D721Med (cell line): ENCODE measurements around the gene TSPAN5.

Experiments used
- DNase-seq: peaks from one replicate; pipeline ENCODE4 v3.0.0; 2011; ENCODE audit warnings: low spot score; ENCODE audit not compliant: insufficient read length
- FAIRE-seq: peaks from 2 replicates; lab custom pipeline; 2011; peaks lifted over from hg19 to GRCh38; lab: Jason Lieb, UNC
- TF ChIP-seq, protein P1 (sequence below): IDR thresholded peaks from 2 replicates; pipeline ENCODE4 v1.5.1; 2012; ENCODE audit warnings: mild to moderate bottlenecking, control low read depth; ENCODE audit not compliant: insufficient read depth; ENCODE audit errors: missing control alignments

The TSPAN5 gene

DNA sequence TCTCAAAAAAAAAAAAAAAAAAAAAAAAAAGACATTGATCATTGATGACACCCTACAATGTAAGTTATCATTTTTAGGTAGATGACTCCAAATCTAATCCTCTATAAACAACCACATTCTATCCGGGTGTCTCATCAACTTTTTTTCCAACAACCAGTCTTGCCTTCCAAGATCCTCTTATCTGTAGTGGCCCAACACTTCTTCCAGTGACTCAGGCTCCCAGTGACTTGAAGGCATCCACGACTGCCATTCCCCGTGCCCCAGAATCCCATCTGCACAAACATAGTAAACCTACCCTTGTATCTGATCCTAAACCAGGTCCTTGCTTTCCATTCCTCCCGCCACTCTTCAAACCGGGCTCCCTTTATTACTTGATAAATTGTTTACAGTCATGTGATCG lies 15.6 kb upstream of the TSPAN5 start:
- FAIRE-seq (no peak), DNase-seq (no peak)
- TF ChIP-seq, protein P1, sequence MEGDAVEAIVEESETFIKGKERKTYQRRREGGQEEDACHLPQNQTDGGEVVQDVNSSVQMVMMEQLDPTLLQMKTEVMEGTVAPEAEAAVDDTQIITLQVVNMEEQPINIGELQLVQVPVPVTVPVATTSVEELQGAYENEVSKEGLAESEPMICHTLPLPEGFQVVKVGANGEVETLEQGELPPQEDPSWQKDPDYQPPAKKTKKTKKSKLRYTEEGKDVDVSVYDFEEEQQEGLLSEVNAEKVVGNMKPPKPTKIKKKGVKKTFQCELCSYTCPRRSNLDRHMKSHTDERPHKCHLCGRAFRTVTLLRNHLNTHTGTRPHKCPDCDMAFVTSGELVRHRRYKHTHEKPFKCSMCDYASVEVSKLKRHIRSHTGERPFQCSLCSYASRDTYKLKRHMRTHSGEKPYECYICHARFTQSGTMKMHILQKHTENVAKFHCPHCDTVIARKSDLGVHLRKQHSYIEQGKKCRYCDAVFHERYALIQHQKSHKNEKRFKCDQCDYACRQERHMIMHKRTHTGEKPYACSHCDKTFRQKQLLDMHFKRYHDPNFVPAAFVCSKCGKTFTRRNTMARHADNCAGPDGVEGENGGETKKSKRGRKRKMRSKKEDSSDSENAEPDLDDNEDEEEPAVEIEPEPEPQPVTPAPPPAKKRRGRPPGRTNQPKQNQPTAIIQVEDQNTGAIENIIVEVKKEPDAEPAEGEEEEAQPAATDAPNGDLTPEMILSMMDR = no peak

DNA sequence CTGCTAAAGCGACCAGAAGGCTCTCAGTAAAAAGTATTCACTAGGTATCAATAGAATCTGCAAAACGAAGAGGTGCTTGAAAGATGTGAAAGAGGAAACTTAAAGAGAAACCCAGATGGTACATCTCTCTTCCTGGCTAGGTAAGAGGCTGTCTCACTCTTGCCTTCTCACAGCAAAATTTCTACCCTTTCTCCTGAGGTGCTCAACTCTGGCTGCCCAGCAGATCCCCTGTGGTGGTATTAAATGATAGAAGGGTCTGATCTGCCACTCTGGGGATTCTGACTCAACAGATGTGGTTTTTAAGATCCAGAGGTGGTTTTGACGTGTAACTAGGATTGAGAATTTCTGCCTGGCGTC lies 14.9 kb upstream of the TSPAN5 start:
- DNase-seq (no peak), FAIRE-seq (no peak)
- TF ChIP-seq, protein P1 = no peak

DNA sequence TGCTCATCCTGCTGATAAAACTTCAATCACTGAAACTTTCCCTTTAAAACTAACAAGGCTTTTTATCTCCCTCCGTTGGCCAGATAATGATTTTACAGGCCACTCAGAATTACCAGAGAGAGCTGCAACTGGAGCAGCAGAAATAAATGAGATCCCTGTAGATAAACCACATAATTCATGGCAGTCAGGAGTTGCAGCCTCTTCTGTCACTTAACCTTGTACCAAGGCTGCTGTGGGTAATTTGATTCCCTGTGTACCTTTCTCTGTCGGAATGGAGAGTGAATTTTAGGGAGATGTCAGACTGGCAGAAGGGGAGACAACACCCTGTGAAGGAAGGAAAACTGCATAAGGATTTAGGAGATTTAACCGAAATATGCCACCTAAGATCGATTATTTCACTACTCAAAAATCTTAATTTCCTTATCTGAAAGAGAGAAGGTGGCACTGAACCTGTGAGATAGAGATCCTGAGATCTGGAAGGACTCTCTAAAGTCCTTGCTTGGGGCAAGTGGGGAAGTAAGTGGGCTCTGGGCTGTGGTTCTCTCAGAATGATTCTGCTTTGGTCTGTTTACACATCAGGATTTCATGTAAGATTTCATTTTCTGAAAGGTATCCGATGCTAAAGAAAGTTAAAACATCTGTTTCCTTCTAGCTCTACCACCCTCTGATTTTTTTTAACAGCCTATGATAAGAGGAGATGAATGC lies 14.3 kb upstream of the TSPAN5 start:
- TF ChIP-seq, protein P1 = no peak
- no peak for DNase-seq
- no peak for FAIRE-seq

DNA sequence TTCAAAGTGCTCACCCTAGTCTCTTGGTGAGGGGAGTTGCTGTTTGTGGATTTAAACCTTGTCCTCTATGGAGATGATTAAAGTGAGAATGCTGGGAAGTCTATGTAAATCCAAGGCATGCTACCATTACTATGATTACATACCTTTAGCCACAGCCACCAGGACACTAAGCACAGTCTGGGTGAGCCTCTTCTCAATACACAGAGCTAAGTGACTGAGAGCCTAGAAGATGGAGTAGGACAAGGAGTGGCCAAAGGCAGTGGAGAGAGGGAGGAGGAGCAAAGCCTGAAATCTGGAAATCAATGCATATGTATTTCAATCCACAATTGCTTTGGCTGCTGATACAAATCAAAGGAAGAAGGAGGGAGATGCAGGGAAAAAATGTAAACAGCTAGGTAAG lies 12.7 kb upstream of the TSPAN5 start:
- DNase-seq (no peak), FAIRE-seq (no peak)
- TF ChIP-seq, protein P1 = no peak

DNA sequence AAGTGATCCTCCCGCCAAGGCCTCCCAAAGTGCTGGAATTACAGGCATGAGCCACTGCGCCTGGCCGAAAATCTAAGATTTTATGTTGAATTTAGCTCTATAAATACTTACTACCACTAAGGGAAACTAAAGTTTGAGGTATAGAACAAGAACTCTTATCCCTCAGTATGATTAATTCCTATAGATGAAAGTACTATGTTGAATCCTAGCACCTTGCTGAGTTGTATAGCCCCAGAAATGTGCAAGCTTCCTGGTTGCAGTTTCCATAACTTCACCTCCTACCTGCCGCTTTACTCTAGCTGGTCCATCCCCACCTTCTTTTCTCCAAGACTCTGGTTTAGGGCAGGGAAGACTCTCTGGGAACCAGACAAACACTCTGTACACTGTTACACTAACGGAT lies 11.8 kb upstream of the TSPAN5 start:
- TF ChIP-seq, protein P1 = no peak
- FAIRE-seq = no peak
- no peak for DNase-seq

DNA sequence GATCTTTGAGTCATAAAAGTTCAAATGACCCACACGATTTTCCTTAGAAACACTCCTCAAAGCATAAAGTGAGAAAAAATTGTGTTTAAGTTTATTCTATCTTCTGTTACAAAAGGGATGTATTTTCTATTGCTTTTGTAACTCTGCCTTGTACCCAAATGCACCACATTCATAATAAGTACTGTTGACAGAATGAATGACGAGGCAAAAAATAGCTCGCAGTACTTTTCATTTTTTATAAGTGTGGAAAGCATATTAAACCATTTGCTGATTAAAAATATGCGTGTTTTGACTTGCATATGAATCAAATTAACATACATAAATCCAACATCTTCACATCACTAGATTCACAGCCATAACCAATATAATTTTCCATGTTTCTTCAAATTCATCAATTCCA lies 11.2 kb upstream of the TSPAN5 start:
- DNase-seq = no peak
- FAIRE-seq = no peak
- TF ChIP-seq, protein P1 = no peak

DNA sequence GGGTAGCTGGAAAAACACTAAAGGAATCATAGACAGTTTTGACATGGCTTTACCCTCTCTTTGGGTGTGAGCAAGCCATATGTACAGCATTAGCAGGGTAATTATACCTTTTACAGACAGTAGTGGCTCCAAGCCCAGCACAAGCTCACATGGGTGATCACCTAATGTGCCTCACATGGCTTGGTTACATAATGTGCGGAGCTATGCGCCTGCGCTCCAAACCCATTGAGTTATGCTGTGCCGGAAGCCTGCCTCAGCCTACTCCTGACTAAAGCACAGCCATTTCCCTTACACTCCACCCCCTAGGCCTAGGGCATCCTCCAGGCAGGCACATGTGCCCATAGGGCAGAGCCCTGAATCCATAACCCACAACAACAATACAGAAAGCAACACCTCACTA lies 6.5 kb upstream of the TSPAN5 start:
- FAIRE-seq = no peak
- TF ChIP-seq, protein P1 = no peak
- DNase-seq = no peak
